ENCODE results near the gene DTD1.

DNA sequence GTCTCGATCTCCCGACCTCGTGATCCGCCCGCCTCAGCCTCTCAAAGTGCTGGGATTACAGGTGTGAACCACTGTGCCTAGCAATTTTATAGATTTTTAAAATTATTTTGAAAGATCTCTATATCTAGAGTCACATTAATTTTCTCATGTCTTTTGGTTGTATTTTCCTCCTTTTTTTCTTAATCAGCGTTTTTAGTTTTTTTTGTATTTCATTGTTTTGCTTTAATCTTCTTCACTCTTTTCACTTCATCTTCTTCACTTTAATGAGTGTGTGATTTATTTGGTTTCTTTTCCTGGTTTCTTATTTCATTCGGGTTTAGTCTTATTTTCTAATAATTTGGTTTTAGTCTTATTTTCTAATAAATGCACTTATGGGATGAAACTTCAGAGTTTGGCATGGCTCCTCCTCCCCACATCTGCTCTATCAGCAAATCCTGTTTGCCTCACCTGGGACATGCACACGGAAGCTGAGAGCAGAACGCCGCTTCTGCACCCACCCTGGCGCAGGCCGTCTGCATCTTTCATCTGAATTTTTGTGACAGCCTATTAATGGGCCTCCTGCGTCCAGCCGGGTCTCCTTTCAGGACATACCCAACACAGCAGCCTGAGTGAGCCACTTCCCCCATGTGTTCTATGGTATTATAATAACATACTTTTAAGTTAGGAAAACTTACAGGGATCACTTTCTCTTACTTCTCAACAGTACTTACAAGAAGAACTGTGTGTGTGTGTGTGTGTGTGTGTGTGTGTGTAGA lies 35.5 kb downstream of the DTD1 start:
- TF ChIP-seq, protein P1, sequence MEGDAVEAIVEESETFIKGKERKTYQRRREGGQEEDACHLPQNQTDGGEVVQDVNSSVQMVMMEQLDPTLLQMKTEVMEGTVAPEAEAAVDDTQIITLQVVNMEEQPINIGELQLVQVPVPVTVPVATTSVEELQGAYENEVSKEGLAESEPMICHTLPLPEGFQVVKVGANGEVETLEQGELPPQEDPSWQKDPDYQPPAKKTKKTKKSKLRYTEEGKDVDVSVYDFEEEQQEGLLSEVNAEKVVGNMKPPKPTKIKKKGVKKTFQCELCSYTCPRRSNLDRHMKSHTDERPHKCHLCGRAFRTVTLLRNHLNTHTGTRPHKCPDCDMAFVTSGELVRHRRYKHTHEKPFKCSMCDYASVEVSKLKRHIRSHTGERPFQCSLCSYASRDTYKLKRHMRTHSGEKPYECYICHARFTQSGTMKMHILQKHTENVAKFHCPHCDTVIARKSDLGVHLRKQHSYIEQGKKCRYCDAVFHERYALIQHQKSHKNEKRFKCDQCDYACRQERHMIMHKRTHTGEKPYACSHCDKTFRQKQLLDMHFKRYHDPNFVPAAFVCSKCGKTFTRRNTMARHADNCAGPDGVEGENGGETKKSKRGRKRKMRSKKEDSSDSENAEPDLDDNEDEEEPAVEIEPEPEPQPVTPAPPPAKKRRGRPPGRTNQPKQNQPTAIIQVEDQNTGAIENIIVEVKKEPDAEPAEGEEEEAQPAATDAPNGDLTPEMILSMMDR (IDR thresholded peaks at IDR 0.05; ENCODE audit: insufficient read depth, low read length, poor library complexity, severe bottlenecking) = no peak
- TF ChIP-seq EZH2phosphoT487 (conservative IDR thresholded peaks at IDR 0.05; ENCODE audit: low read length) = no peak

Data from SU-DHL-6 (cell line).